Testis (tissue), 3 donors: Measurements from ENCODE around the gene DELE1. TPM values are rescaled to one million over a fixed set of nuclear protein-coding genes. Genes with fewer than 3 reads are reported as not detected.

Experiments
- DNase-seq: peaks from one replicate; pipeline ENCODE4 v3.0.0-alpha.2; 2019
- H3K27ac ChIP-seq, 2 donors: fragments of 200-600 bp; sonication (generic); one replicate each; pipeline ENCODE4 v1.5.1; 2019
- H3K27me3 ChIP-seq: fragments of 200-600 bp; sonication (generic); one replicate; pipeline ENCODE4 v1.5.1; 2019
- H3K36me3 ChIP-seq: fragments of 200-600 bp; sonication (generic); one replicate; pipeline ENCODE4 v1.5.1; 2017; ENCODE audit warnings: low read depth; ENCODE audit errors: missing control alignments
- H3K4me1 ChIP-seq: fragments of 200-600 bp; sonication (generic); one replicate; pipeline ENCODE4 v1.5.1; 2019
- H3K4me3 ChIP-seq, 2 donors: fragments of 200-600 bp; sonication (generic); one replicate each; pipeline ENCODE4 v1.5.1; 2017 to 2019
- H3K9me3 ChIP-seq: fragments of 200-600 bp; sonication (generic); one replicate; pipeline ENCODE4 v1.5.1; 2017
- POLR2A ChIP-seq: fragments of 450-650 bp; IDR thresholded peaks from one replicate; pipeline ENCODE4 v1.6.1; 2017; ENCODE audit warnings: antibody characterized with exemption, mild to moderate bottlenecking, moderate library complexity
- WGBS, 2 donors: methylation state at CpG; one replicate each; pipeline ENCODE4 v1.1.5; 2018; 5-methylcytosine and 5-hydroxymethylcytosine counted together
- intact Hi-C: fragments of 100-400 bp; cut with DNase I; formaldehyde crosslinking; loops from one replicate; pipeline ENCODE4 v1.15.1; 2023; ENCODE audit warnings: low total_unique reads
- polyA plus RNA-seq: library from polyadenylated mRNA; stranded (reverse); fragments of 350-450 nt; fragmentation: Illumina TruSeq; extraction: RNeasy Lipid Tissue Mini Kit (QIAGEN cat#74804); gene quantifications from one replicate; pipeline ENCODE4 v1.2.3, GENCODE V29; 2014; ENCODE audit warnings: low read depth, low replicate concordance; ENCODE audit not compliant: insufficient read depth
- total RNA-seq, 2 donors: library from RNA; depleted of rRNA; stranded (reverse); fragments of >200 nt; gene quantifications; one replicate each; pipeline ENCODE4 v1.2.3, GENCODE V29; 2016
- TF ChIP-seq, protein P1 (sequence below), 3 experiments: fragments of 450-650 bp in 2 of 3; fragments of 200-600 bp in 1 of 3; sonication (generic) in 1 of 3; IDR thresholded peaks; one replicate each; pipeline ENCODE4 v1.5.1; 2016 to 2019; ENCODE audit warnings: antibody characterized with exemption in 3 of 3, mild to moderate bottlenecking in 2 of 3, moderate library complexity in 1 of 3

Gene DELE1
- total and polyA plus RNA-seq, 3 donors from 2014 or later = 51.2 to 75.8 (median 69.9) TPM

DNA sequence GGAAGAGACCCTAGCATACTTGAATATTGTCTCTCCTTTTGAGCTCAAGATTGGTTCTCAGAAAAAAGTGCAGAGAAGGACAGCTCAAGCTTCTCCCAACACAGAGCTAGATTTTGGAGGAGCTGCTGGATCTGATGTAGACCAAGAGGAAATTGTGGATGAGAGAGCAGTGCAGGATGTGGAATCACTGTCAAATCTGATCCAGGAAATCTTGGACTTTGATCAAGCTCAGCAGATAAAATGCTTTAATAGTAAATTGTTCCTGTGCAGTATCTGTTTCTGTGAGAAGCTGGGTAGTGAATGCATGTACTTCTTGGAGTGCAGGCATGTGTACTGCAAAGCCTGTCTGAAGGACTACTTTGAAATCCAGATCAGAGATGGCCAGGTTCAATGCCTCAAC is 54.7 kb downstream of the DELE1 start:
- no peak for DNase-seq
- Histone ChIP-seq H3K4me3 (no peak overlapping the region), H3K36me3 (no peaks in the 10 kb centered on the region), H3K27me3 (no peaks in the 10 kb centered on the region), H3K27ac (no peak overlapping the region), H3K9me3 (no peaks in the 10 kb centered on the region), H3K4me1 (peaks cover 7% of the 10 kb centered on the region)
- intact Hi-C loops = no loop called here
- no peak for TF ChIP-seq POLR2A
- TF ChIP-seq, protein P1, sequence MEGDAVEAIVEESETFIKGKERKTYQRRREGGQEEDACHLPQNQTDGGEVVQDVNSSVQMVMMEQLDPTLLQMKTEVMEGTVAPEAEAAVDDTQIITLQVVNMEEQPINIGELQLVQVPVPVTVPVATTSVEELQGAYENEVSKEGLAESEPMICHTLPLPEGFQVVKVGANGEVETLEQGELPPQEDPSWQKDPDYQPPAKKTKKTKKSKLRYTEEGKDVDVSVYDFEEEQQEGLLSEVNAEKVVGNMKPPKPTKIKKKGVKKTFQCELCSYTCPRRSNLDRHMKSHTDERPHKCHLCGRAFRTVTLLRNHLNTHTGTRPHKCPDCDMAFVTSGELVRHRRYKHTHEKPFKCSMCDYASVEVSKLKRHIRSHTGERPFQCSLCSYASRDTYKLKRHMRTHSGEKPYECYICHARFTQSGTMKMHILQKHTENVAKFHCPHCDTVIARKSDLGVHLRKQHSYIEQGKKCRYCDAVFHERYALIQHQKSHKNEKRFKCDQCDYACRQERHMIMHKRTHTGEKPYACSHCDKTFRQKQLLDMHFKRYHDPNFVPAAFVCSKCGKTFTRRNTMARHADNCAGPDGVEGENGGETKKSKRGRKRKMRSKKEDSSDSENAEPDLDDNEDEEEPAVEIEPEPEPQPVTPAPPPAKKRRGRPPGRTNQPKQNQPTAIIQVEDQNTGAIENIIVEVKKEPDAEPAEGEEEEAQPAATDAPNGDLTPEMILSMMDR (IDR thresholded peaks at IDR 0.05) = no peak

DNA sequence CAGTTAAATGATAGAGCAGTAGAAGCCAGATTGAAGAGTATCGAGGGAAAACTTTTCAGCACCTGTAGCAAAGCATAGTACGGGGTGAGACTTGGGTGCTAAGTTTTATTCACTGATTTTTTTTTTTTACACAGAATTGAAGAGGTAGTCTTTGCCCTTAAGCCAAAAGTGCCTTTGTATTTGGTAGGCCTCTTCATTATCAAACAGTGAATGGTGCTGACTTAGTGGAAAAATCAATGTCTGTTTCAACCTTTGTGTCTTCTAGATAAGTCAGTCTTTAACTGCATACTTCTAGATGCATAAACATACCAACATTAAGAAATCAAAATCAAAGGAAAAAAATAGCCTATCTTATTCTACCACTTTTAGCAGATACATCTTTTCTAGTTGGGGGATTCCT is 59.0 kb downstream of the DELE1 start:
- intact Hi-C loops = no loop called here
- Histone ChIP-seq H3K36me3 (no peaks in the 10 kb centered on the region), H3K27ac (no peak overlapping the region), H3K4me1 (peaks cover 2% of the 10 kb centered on the region), H3K9me3 (no peaks in the 10 kb centered on the region), H3K4me3 (no peak overlapping the region), H3K27me3 (no peaks in the 10 kb centered on the region)
- TF ChIP-seq POLR2A = no peak
- TF ChIP-seq, protein P1 (IDR thresholded peaks at IDR 0.05) = no peak
- no peak for DNase-seq
- WGBS, 2 donors = 46 to 63% methylated on average over 2 of the region's 2 CpGs

DNA sequence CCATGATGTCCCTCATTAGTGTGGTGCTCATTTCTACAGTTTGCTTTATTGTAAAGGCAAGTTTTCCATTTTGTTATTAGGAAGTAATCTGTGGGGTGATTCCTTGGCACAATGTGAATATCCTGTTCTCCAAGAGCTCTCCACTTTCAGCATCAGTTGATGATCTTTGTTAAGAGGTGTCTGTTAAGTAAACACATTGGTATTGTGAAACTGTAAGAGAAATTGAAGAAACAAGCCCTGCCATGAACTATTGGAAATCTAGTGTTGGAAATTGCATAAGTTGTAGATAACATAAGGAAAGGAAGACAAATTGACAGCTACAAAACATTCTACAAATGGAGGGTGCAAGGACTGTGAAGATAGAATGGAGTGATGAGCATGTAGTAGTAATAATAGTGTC is 62.4 kb downstream of the DELE1 start:
- Histone ChIP-seq H3K27ac (no peak overlapping the region), H3K36me3 (no peaks in the 10 kb centered on the region), H3K4me3 (no peak overlapping the region), H3K9me3 (no peaks in the 10 kb centered on the region), H3K4me1 (no peaks in the 10 kb centered on the region), H3K27me3 (no peaks in the 10 kb centered on the region)
- no peak for TF ChIP-seq POLR2A
- TF ChIP-seq, protein P1 (IDR thresholded peaks at IDR 0.05) = no peak
- no peak for DNase-seq
- intact Hi-C loops = no loop called here

DNA sequence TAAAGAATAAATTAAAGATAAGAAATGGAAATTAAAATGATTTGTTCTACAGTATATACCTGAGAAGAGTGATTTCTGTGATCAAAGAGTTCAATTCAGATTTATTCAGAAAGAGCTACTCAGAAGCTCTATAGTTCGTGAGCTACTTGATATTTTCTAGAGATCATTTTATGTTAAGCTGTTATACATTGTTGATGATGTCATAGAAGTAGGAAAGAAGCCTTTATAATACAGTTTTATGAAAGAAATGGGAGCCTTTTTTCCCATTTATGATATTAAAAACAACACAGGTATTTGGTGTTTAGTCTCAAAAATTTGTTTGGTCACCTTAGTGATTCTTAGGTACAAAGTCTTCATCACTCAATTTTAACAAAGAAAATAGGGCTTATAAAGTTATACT is 66.0 kb downstream of the DELE1 start:
- intact Hi-C loops = loop anchor here (10.0 kb wide), 1 partner anchor 155 kb away; no protein-coding TSS in a partner anchor
- Histone ChIP-seq H3K4me3 (no peak overlapping the region), H3K9me3 (no peaks in the 10 kb centered on the region), H3K27me3 (no peaks in the 10 kb centered on the region), H3K4me1 (peaks cover 4% of the 10 kb centered on the region), H3K36me3 (no peaks in the 10 kb centered on the region), H3K27ac (no peak overlapping the region)
- TF ChIP-seq POLR2A = no peak
- TF ChIP-seq, protein P1 (IDR thresholded peaks at IDR 0.05) = no peak
- WGBS, 2 donors = 0 to 58% methylated on average over 1 of the region's 1 CpG
- no peak for DNase-seq

Other genes with a start within 250 kb of the DELE1 start
- 1 to 10 TPM; 4.0 to 4.1 TPM for gene ARAP3, start 241.6 kb upstream of the DELE1 start, total RNA-seq
- 4.8 TPM for gene ARAP3, start 241.6 kb upstream of the DELE1 start, polyA plus RNA-seq
- gene PCDH1, start 45.5 kb upstream of the DELE1 start, total RNA-seq = 10 to 100 TPM in 1 of 2 donors, 1 to 10 TPM in 1; 9.6 to 10.6 TPM
- gene PCDH1, start 45.5 kb upstream of the DELE1 start, polyA plus RNA-seq = 5.6 TPM
- gene PCDH12, start 34.3 kb downstream of the DELE1 start, total RNA-seq = 1 to 10 TPM in 1 of 2 donors, under 1 TPM in 1; 0.31 to 2.0 TPM
- 1.6 TPM for gene PCDH12, start 34.3 kb downstream of the DELE1 start, polyA plus RNA-seq
- gene RNF14, start 45.2 kb downstream of the DELE1 start, total RNA-seq = 100 to 1,000 TPM in 1 of 2 donors, 10 to 100 TPM in 1; 98.8 to 101 TPM
- gene RNF14, start 45.2 kb downstream of the DELE1 start, polyA plus RNA-seq = 149 TPM
- gene GNPDA1, start 89.2 kb downstream of the DELE1 start, total RNA-seq = 10 to 100 TPM; 32.9 to 49.4 TPM
- 53.4 TPM for gene GNPDA1, start 89.2 kb downstream of the DELE1 start, polyA plus RNA-seq
- 100 to 1,000 TPM; 292 to 319 TPM for gene NDFIP1, start 184.9 kb downstream of the DELE1 start, total RNA-seq
- 88.7 TPM for gene NDFIP1, start 184.9 kb downstream of the DELE1 start, polyA plus RNA-seq